22Rv1 (cell line): ENCODE data around the gene EIF2S1.

Source experiments
- CTCF ChIP-seq: fragments of 450-650 bp; IDR thresholded peaks from 2 replicates; pipeline ENCODE4 v1.5.1; 2017; ENCODE audit warnings: mild to moderate bottlenecking
- ZFX ChIP-seq: fragments of 450-650 bp; IDR thresholded peaks from 2 replicates; pipeline ENCODE4 v1.6.1; 2017; ENCODE audit warnings: antibody characterized with exemption, borderline replicate concordance

GRCh38 chr14:67385618-67386017 lies 25.5 kb downstream of the EIF2S1 start:
- TF ChIP-seq CTCF (no peak), ZFX (no peak)
